MM.1S (cell line): ENCODE data around the gene C15orf62.

Experiments
- DNase-seq: peaks from one replicate; pipeline ENCODE4 v3.0.0-alpha.2; 2015
- H2AFZ ChIP-seq: fragments of 300-600 bp; sonication (generic); 2 replicates; pipeline ENCODE4 v1.6.0; 2016; ENCODE audit warnings: antibody characterized with exemption, low read length
- H3F3A ChIP-seq: fragments of 300-600 bp; sonication (generic); 2 replicates; pipeline ENCODE4 v1.6.1; 2016; ENCODE audit warnings: mild to moderate bottlenecking, antibody characterized with exemption, low read length, moderate library complexity, mixed read lengths; ENCODE audit not compliant: insufficient read depth
- H3K27ac ChIP-seq: fragments of 300-600 bp; sonication (generic); 2 replicates; pipeline ENCODE4 v1.5.1; 2016; ENCODE audit warnings: mild to moderate bottlenecking, low read length
- H3K27me3 ChIP-seq: fragments of 300-600 bp; sonication (generic); replicated peaks from 2 replicates; pipeline ENCODE4 v1.6.0; 2016; ENCODE audit warnings: low read length; ENCODE audit not compliant: insufficient read depth
- H3K36me3 ChIP-seq: fragments of 300-600 bp; sonication (generic); replicated peaks from 2 replicates; pipeline ENCODE4 v1.6.1; 2016; ENCODE audit warnings: mild to moderate bottlenecking, low read length, mixed read lengths; ENCODE audit not compliant: insufficient read depth
- H3K4me1 ChIP-seq: fragments of 300-600 bp; sonication (generic); 2 replicates; pipeline ENCODE4 v1.6.1; 2016; ENCODE audit warnings: low read length, mixed read lengths
- H3K4me2 ChIP-seq: fragments of 300-600 bp; sonication (generic); 2 replicates; pipeline ENCODE4 v1.6.0; 2016; ENCODE audit warnings: low read depth, low read length
- H3K4me3 ChIP-seq: fragments of 300-600 bp; sonication (generic); 2 replicates; pipeline ENCODE4 v1.5.1; 2016; ENCODE audit warnings: low read length, mixed read lengths
- H3K79me2 ChIP-seq: fragments of 300-600 bp; sonication (generic); 2 replicates; pipeline ENCODE4 v1.6.1; 2016; ENCODE audit warnings: mixed run types, low read length, mixed read lengths
- H3K9ac ChIP-seq: fragments of 300-600 bp; sonication (generic); 2 replicates; pipeline ENCODE4 v1.6.1; 2016; ENCODE audit warnings: low read length, mixed read lengths
- H3K9me2 ChIP-seq: fragments of 300-600 bp; sonication (generic); replicated peaks from 2 replicates; pipeline ENCODE4 v1.6.1; 2016; ENCODE audit warnings: mild to moderate bottlenecking, low read length, mixed read lengths; ENCODE audit not compliant: insufficient read depth
- H3K9me3 ChIP-seq: fragments of 300-600 bp; sonication (generic); replicated peaks from 2 replicates; pipeline ENCODE4 v1.6.1; 2016; ENCODE audit warnings: mild to moderate bottlenecking, low read length, mixed read lengths; ENCODE audit not compliant: insufficient read depth
- H4K20me1 ChIP-seq: fragments of 300-600 bp; sonication (generic); 2 replicates; pipeline ENCODE4 v1.6.1; 2016; ENCODE audit warnings: mild to moderate bottlenecking, low read length, moderate library complexity, mixed read lengths; ENCODE audit not compliant: insufficient read depth
- EZH2 ChIP-seq: fragments of 300-600 bp; sonication (generic); optimal IDR thresholded peaks from 2 replicates; pipeline ENCODE3; 2017; ENCODE audit warnings: low read depth, mild to moderate bottlenecking, antibody characterized with exemption, low read length, mixed read lengths
- EZH2phosphoT487 ChIP-seq: fragments of 300-600 bp; sonication (generic); IDR thresholded peaks from 2 replicates; pipeline ENCODE4 v1.6.1; 2018; ENCODE audit warnings: antibody characterized with exemption, low read length
- TF ChIP-seq, protein P1 (sequence below): fragments of 300-600 bp; sonication (generic); IDR thresholded peaks from 2 replicates; pipeline ENCODE4 v1.5.1; 2016; ENCODE audit warnings: antibody characterized with exemption, low read length, mixed read lengths

The C15orf62 gene

DNA sequence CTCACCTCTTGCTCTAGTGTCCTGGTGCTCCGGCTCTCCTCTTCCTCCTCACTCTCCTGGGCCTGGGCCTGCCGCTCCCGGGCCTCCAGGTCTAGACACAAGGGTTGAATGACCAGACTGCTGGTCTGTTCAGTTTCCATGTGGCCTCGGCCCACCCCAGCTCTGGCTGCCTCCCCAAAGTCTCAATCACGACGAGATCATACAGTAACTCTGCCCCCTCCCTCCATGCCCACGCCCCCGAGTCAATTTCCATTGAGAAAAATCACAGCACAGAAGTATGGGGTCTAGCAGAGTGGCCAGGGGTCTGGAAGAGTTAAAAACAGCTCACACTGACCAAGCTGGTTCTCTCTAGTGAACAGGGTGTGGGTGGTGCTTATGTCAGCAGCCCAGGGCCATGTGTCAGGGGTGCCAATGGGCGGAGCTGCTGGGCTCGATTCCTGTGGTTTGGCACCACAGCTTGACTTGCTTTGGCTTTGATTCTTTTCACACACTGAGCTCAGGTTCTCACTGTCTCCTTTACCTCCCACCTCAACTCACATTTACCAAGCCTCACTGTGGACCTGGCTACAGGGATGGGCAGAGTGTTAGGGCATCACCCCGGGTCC lies 6.9 kb downstream of the C15orf62 start:
- Histone ChIP-seq H3K9me2 (no peaks in the 10 kb centered on the region), H3K4me1 (peaks cover 19% of the 10 kb centered on the region), H3K9me3 (no peaks in the 10 kb centered on the region), H3F3A (no peaks in the 10 kb centered on the region), H3K4me3 (no peak overlapping the region), H3K27ac (peak overlapping the region; percentile 25; the same call in 1 of the 2 replicates), H3K27me3 (no peaks in the 10 kb centered on the region), H4K20me1 (no peaks in the 10 kb centered on the region), H3K79me2 (no peaks in the 10 kb centered on the region), H2AFZ (no peak overlapping the region), H3K36me3 (no peaks in the 10 kb centered on the region), H3K4me2 (peak overlapping the region; percentile 38; the same call in 1 of the 2 replicates), H3K9ac (no peak overlapping the region)
- peak; percentile 82 for DNase-seq
- TF ChIP-seq EZH2phosphoT487: no peak
- no peak for TF ChIP-seq EZH2
- TF ChIP-seq, protein P1, sequence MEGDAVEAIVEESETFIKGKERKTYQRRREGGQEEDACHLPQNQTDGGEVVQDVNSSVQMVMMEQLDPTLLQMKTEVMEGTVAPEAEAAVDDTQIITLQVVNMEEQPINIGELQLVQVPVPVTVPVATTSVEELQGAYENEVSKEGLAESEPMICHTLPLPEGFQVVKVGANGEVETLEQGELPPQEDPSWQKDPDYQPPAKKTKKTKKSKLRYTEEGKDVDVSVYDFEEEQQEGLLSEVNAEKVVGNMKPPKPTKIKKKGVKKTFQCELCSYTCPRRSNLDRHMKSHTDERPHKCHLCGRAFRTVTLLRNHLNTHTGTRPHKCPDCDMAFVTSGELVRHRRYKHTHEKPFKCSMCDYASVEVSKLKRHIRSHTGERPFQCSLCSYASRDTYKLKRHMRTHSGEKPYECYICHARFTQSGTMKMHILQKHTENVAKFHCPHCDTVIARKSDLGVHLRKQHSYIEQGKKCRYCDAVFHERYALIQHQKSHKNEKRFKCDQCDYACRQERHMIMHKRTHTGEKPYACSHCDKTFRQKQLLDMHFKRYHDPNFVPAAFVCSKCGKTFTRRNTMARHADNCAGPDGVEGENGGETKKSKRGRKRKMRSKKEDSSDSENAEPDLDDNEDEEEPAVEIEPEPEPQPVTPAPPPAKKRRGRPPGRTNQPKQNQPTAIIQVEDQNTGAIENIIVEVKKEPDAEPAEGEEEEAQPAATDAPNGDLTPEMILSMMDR: no peak

DNA sequence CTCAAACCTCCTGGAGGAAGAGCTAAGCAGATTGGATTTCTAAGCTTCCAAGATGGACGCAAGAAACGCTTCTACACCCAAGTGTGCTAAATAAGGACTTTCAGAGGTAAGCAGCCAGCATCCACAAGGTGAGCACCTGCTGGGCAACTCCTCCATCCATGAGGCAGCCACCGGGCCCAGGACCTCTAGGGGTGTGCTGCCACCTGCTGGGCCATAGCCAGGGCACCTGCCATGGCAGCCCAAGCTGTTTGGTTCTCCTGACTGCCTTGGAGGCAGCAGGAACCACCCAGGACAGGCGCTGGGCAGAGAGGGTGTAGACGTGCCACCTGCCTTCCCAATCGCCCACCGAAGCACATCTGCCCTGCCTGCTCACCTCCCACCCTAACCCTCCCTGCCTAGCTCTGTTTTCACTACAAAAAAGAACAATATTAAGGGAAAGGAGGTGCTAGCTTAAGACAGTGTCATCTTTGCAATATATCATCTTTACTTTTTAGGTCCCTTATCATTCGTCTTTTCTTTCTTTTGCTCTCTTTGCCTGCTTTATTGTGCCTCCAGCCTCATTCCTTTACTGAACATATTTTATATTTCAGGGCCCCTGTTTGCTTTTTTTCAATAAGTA lies 12.9 kb downstream of the C15orf62 start:
- H3K9ac ChIP-seq: no peak overlapping the region
- no peaks in the 10 kb centered on the region for H3F3A ChIP-seq
- no peak overlapping the region for H3K27ac ChIP-seq
- H3K4me2 ChIP-seq: peak overlapping the region; percentile 33; the same call in 1 of the 2 replicates
- H3K79me2 ChIP-seq: no peaks in the 10 kb centered on the region
- H3K36me3 ChIP-seq: no peaks in the 10 kb centered on the region
- no peaks in the 10 kb centered on the region for H4K20me1 ChIP-seq
- H3K27me3 ChIP-seq: no peaks in the 10 kb centered on the region
- H3K4me1 ChIP-seq: peaks cover 13% of the 10 kb centered on the region; the same call in 1 of the 2 replicates
- TF ChIP-seq, protein P1: peak; percentile 96
- TF ChIP-seq EZH2 (no peak), EZH2phosphoT487 (no peak)
- no peak overlapping the region for H3K4me3 ChIP-seq
- H3K9me3 ChIP-seq: no peaks in the 10 kb centered on the region
- peak; percentile 91 for DNase-seq
- no peak overlapping the region for H2AFZ ChIP-seq
- H3K9me2 ChIP-seq: no peaks in the 10 kb centered on the region

DNA sequence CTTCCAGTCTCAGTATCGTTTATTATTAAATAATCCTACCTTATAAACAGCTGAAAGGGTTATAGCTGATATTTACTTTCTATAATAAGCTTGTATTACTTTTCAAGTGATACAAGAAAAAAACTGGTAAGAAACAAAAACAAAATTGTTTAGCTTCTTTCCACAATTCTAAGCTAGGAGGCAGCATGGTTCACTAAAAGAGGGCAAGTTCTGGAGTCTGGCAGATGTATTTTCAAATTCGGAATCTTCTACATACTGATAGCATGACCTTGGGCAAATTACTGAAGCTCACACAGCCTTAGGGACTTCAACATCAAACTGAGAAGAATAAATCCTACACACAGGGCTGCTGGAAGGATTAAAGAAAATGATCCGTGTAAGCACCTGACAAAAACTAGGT lies 15.4 kb downstream of the C15orf62 start:
- H2AFZ ChIP-seq: no peak overlapping the region
- H3K36me3 ChIP-seq: no peaks in the 10 kb centered on the region
- H3K4me2 ChIP-seq: no peak overlapping the region
- H3K9ac ChIP-seq: no peak overlapping the region
- TF ChIP-seq EZH2phosphoT487 (no peak), EZH2 (no peak)
- TF ChIP-seq, protein P1: no peak
- no peaks in the 10 kb centered on the region for H3K27me3 ChIP-seq
- H3K9me2 ChIP-seq: no peaks in the 10 kb centered on the region
- H3F3A ChIP-seq: no peaks in the 10 kb centered on the region
- no peak overlapping the region for H3K27ac ChIP-seq
- DNase-seq: no peak
- no peaks in the 10 kb centered on the region for H3K9me3 ChIP-seq
- peaks cover 4% of the 10 kb centered on the region; the same call in 1 of the 2 replicates for H3K4me1 ChIP-seq
- H4K20me1 ChIP-seq: no peaks in the 10 kb centered on the region
- H3K79me2 ChIP-seq: no peaks in the 10 kb centered on the region
- H3K4me3 ChIP-seq: no peak overlapping the region
